ENCODE measurements around the gene PHF20. TPM values are rescaled to one million over a fixed set of nuclear protein-coding genes. Genes with fewer than 3 reads are reported as not detected.

PHF20 gene
- total RNA-seq, 1 donor from 2014 or later: 53.0 TPM

- no peak overlapping the region for H3K27ac Mint-ChIP-seq (ENCODE audit: unreplicated experiment)
- no peaks in the 10 kb centered on the region for H3K36me3 Mint-ChIP-seq (ENCODE audit: low read depth)
- TF ChIP-seq CTCF (conservative IDR thresholded peaks at IDR 0.05): no peak
Measured at GRCh38 chr20:35971981-35972380, 200.2 kb downstream of the PHF20 start.

GRCh38 chr20:35972462-35972861 lies 200.6 kb downstream of the PHF20 start:
- Mint-ChIP-seq H3K4me1 (no peaks in the 10 kb centered on the region), H3K36me3 (ENCODE audit: low read depth) (no peaks in the 10 kb centered on the region), H3K9me3 (peaks cover 2% of the 10 kb centered on the region), H3K27me3 (ENCODE audit: low read depth) (peaks cover 4% of the 10 kb centered on the region), H3K27ac (ENCODE audit: unreplicated experiment) (no peak overlapping the region), H3K4me3 (no peak overlapping the region)
- DNase-seq (ENCODE audit: low read depth, low spot score): no peak
- no peak for TF ChIP-seq CTCF (conservative IDR thresholded peaks at IDR 0.05)

More at GRCh38 chr20:35971981-35972380, 200.2 kb downstream of the PHF20 start:
- no peak for DNase-seq (ENCODE audit: low read depth, low spot score)
- H3K4me1 Mint-ChIP-seq: no peaks in the 10 kb centered on the region
- H3K4me3 Mint-ChIP-seq: no peak overlapping the region
- H3K27me3 Mint-ChIP-seq (ENCODE audit: low read depth): peaks cover 4% of the 10 kb centered on the region
- peaks cover 2% of the 10 kb centered on the region for H3K9me3 Mint-ChIP-seq

- no peak for TF ChIP-seq CTCF (conservative IDR thresholded peaks at IDR 0.05)
- H3K4me1 Mint-ChIP-seq: no peaks in the 10 kb centered on the region
- no peak overlapping the region for H3K27ac Mint-ChIP-seq (ENCODE audit: unreplicated experiment)
- H3K9me3 Mint-ChIP-seq: peaks cover 2% of the 10 kb centered on the region
- H3K36me3 Mint-ChIP-seq (ENCODE audit: low read depth): no peaks in the 10 kb centered on the region
- H3K4me3 Mint-ChIP-seq: no peak overlapping the region
- no peak for DNase-seq (ENCODE audit: low read depth, low spot score)
- no peaks in the 10 kb centered on the region for H3K27me3 Mint-ChIP-seq (ENCODE audit: low read depth)
Measured at GRCh38 chr20:35974256-35974655, 202.4 kb downstream of the PHF20 start.

GRCh38 chr20:35975576-35976373 lies 204.0 kb downstream of the PHF20 start:
- Mint-ChIP-seq H3K4me1 (no peaks in the 10 kb centered on the region), H3K4me3 (no peak overlapping the region), H3K9me3 (peaks cover 2% of the 10 kb centered on the region), H3K36me3 (ENCODE audit: low read depth) (no peaks in the 10 kb centered on the region), H3K27ac (ENCODE audit: unreplicated experiment) (peak overlapping the region; percentile 83), H3K27me3 (ENCODE audit: low read depth) (no peaks in the 10 kb centered on the region)
- TF ChIP-seq CTCF (conservative IDR thresholded peaks at IDR 0.05): no peak
- DNase-seq (ENCODE audit: low read depth, low spot score): no peak

- Mint-ChIP-seq H3K27ac (ENCODE audit: unreplicated experiment) (no peak overlapping the region), H3K9me3 (no peaks in the 10 kb centered on the region), H3K27me3 (ENCODE audit: low read depth) (no peaks in the 10 kb centered on the region), H3K4me1 (no peaks in the 10 kb centered on the region), H3K4me3 (no peak overlapping the region), H3K36me3 (ENCODE audit: low read depth) (no peaks in the 10 kb centered on the region)
- no peak for TF ChIP-seq CTCF (conservative IDR thresholded peaks at IDR 0.05)
- DNase-seq (ENCODE audit: low read depth, low spot score): no peak
Measured at GRCh38 chr20:35978041-35978513, 206.3 kb downstream of the PHF20 start.
